H54 (cell line): ENCODE measurements around the gene OR2D3.
"Not testable (repeated sequence)": the region's sequence is repeated elsewhere in the genome, so short reads cannot be mapped to it uniquely, and the experiment has no call there.

Source experiments
- DNase-seq: peaks from one replicate; pipeline ENCODE4 v3.0.0; 2011; ENCODE audit warnings: low spot score, mixed read lengths; ENCODE audit not compliant: insufficient read length
- FAIRE-seq: peaks from 3 replicates; lab custom pipeline; 2011; peaks lifted over from hg19 to GRCh38; lab: Jason Lieb, UNC
- POLR2A ChIP-seq: IDR thresholded peaks from 2 replicates; pipeline ENCODE4 v1.6.1; 2011; ENCODE audit warnings: low read depth, mild to moderate bottlenecking, low read length

The OR2D3 gene

GRCh38 chr11:6911378-6911777 lies 9.4 kb upstream of the OR2D3 start:
- TF ChIP-seq POLR2A = no peak
- no peak for FAIRE-seq
- no peak for DNase-seq

DNA sequence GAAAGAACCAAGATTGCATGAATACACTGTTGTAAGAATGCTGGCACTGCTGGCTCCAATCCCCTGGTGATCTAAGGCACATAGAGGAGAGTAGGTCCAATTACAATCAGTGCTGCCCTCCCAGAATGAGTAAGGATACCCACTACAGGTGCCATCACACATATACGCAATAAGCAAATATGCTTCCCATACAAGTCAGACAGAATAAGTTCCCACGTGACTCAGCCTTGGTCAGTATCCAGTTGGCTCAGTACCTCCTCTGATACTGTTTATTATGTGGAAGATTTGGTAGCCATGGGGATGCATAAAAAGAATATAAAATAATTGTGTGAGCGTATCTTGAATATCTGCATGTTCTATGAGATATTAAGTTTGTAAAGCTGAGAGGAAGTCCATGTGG lies 8.9 kb upstream of the OR2D3 start:
- FAIRE-seq (no peak), DNase-seq (no peak)
- TF ChIP-seq POLR2A = no peak

DNA sequence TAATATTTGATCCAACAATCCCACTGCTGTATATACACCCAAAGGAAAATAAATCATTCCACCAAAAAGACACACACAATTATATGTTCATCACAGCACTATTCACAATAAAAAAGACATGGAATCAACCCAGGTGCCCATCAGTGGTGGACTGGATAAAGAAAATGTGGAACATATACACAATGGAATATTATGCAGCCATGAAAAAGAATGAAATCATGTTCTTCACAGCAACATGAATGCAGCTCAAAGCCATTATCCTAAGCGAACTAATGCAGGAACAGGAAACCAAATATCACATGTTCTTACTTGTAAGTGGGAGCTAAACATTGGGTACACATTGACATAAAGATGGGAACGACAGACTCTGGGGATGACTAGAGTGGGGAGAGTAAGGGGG lies 1.1 kb upstream of the OR2D3 start:
- peak; percentile 43 for FAIRE-seq
- no peak for DNase-seq
- no peak for TF ChIP-seq POLR2A

DNA sequence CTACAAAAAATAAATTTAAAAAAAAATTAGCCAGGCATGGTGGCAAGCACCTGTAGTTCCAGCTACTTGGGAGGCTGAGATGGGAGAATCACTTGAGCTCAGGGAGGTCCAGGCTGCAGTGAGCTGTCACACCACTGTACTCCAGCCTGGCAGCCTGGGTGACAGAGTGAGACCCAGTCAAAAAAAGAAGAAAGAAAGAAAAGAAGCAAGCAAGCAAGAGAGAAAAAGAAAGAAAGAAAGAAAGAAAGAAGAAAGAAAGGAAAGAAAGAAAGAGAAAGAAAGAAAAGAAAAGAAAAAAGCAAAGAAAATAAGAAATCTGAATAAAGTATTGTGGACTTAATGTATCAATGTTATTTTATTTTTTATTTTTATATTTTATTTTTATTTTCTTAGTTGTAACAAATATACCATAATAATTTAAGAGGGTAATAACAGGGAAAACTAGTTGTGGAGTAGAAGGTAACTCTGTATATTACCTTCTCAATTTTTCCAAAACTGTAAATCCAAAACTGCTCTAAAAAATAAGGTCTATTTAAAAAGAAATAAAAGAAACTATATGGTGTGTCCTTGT lies 4.3 kb downstream of the OR2D3 start:
- FAIRE-seq (no peak), DNase-seq (no peak)
- no peak for TF ChIP-seq POLR2A

DNA sequence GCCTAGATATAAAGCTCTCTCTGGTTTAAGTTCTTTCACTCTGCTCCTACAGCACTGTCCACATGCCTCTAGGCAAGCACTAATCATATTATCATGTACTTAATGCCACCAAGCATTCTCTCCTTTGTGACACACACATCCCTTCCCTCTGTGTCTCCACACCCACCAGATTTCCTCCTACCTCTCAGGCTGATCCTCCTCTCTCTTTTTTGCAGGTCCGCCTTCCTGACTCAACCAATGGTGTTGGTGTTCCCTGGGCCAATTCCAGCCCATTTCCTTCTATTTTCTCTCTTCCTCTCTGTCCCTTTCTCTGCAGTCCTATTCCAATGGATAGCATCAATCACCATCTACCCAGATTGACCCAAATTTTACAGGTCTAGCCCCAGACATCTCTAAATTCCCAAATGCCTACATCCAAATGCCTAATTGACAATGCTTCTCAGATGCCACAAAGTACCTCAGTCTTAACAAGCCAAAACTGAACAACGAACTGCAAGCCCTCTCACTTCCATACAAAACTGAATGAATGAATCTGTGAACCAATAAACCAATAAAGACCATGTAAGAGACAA lies 4.9 kb downstream of the OR2D3 start:
- no peak for FAIRE-seq

GRCh38 chr11:6926208-6927029 lies 5.6 kb downstream of the OR2D3 start, which contains the start of gene ZNF215:
ZNF215 (plus strand) TSS chr11:6926426; CDS start chr11:6932273, 5,847 bp downstream.
- no peak for TF ChIP-seq POLR2A
- FAIRE-seq (peak; percentile 92), DNase-seq (peak; percentile 63)

More for the DNA sequence above, 4.9 kb downstream of the OR2D3 start:
- TF ChIP-seq POLR2A = no peak
- no peak for DNase-seq

- TF ChIP-seq POLR2A = no peak
- FAIRE-seq (peak; percentile 6), DNase-seq (no peak)
These were observed 6.3 kb downstream of the OR2D3 start for GRCh38 chr11:6927030-6927617.

DNA sequence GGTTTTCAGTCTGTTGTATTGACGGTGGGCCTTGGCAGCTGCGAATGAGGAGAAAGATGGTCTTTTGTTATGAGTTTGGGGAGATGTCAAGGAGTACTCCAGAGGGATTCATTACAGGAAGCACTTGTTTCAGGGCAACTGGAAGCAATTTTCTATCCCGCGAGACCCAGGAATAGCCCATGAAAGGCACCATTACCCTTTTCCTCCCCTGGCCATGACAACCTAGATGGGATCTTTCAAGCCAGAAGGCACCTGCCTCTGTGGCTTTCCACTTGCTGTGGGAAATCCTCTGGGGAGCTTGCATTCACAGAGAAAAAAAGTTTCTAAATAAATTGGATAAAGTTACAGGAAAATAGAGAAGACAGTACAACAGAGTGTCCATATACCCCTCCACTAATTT lies 8.1 kb downstream of the OR2D3 start:
- FAIRE-seq (no peak), DNase-seq (no peak)
- no peak for TF ChIP-seq POLR2A

DNA sequence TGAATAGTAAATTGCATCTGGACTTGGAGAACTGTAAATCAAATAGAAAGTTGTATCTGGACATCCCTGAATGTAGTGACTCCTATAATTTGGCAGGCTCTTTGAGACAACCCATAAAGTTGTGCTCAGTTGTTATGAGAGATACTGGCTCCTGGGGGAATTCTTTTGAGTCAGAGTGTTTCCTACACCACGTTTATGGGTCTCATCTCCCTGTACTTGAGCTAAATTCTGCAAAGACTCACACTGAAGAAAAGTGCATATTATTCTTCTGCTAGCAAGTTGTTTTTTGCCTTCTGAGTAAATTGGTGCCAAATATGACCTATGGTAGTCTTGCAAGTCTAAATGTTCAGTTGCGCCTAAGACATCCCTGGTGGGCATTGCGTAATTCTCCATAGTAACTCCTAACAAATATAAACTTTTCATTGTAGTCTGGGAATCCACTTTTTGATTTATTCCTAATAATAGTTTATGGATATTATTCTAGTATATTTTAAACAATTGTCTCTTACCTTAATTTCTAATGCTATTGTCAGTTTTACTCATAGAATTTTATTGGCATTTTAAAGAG lies 10.4 kb downstream of the OR2D3 start:
- TF ChIP-seq POLR2A = no peak
- DNase-seq (no peak), FAIRE-seq (no peak)

DNA sequence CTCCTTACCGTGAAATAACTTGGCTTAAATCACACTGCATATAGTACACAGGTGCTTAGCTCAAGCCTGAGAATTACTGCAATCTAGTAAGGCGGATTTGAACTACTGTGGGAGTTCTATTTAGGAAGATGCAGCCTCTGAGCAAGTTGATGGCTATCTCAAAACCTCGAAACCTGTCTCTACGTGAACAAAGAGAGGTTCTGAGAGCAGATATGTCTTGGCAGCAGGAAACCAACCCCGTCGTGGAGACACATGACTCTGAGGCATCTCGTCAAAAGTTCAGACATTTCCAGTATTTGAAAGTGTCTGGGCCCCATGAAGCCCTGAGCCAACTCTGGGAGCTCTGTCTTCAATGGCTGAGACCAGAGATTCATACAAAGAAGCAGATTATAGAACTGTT lies 11.3 kb downstream of the OR2D3 start:
- no peak for DNase-seq
- no peak for FAIRE-seq
- no peak for TF ChIP-seq POLR2A

DNA sequence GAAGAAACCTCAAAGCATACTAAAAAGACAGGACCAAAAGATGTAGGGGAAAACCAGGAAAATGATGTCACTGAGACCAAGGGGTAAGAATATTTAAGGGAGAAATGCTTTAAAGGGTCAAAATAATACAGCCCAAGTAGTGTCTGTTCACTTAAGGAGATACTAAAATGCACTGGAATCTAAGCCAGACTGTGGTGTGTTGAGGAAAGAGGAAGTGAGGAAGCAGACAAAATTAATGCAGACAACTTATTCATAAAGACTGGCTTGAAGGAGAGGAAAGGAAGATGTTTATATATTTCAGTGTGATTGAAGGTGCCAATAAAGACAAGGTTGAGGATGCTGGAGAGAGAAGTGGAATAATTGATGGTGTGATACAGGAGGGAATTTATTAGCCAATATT lies 21.2 kb downstream of the OR2D3 start:
- FAIRE-seq = peak; percentile 20
- TF ChIP-seq POLR2A = no peak
- DNase-seq = no peak

DNA sequence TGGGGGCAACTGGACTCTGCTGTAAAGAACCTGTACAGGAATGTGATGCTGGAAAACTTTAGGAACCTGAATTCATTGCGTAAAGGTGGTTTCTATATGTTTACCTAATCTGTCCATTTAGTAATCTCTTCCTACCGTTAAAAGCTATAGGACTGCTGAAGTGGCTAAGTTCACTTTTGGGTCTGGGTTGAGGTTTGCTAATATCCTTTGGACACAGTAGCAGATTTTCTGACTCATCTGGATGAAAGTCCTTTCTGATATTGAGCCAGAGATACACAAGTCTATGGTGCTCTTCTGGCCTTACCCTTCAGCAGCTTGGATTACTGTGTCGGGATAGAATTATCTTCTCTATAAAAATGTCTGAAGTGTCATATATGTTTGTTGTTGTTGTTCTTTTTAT lies 22.3 kb downstream of the OR2D3 start:
- no peak for TF ChIP-seq POLR2A
- FAIRE-seq (no peak), DNase-seq (no peak)

DNA sequence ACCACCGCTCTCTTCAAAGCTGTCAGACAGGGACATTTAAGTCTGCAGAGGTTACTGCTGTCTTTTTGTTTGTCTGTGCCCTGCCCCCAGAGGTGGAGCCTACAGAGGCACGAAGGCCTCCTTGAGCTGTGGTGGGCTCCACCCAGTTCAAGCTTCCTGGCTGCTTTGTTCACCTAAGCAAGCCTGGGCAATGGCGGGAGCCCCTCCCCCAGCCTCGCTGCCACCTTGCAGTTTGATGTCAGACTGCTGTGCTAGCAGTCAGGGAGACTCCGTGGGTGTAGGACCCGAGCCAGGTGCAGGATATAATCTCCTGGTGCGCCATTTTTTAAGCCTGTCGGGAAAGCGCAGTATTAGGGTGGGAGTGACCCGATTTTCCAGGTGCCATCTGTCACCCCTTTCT lies 33.4 kb downstream of the OR2D3 start:
- not testable (repeated sequence) for DNase-seq, FAIRE-seq

DNA sequence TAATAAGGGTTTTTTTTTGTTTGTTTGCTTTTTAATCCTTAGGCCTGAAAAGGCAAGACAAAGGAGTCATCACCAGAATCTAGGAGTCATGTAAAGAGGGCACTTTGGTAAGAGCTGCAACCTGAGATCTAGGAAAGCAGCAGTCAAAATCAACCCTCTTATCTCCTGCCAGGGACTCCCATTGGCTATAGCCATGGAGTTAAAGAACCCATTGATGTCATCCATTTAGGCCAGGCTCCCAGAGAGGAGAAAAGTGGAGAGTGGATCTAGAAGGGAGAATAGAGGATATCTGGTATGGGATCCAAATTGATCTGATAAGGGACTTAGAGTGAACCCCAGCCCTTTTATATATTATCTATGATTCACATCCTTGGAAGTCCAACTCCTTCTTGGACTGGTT lies 41.3 kb downstream of the OR2D3 start:
- DNase-seq (no peak), FAIRE-seq (no peak)
- TF ChIP-seq POLR2A = no peak

GRCh38 chr11:6962673-6963072 lies 41.9 kb downstream of the OR2D3 start:
- DNase-seq (no peak), FAIRE-seq (peak; percentile 30)
- TF ChIP-seq POLR2A = no peak
